GM12878 (cell line): ENCODE data around the gene EVC. TPM values are rescaled to one million over a fixed set of nuclear protein-coding genes. Genes with fewer than 3 reads are reported as not detected.

Source experiments
- ATAC-seq: fragments of 200-7000 bp; cut with Tn5 transposase; 3 replicates; pipeline ENCODE4 v1.9.1; 2020; ENCODE audit warnings: mild to moderate bottlenecking, moderate library complexity
- BruUV-seq: library from RNA; stranded (reverse); fragments of 400-500 nt; replicated peaks from 2 replicates; lab custom pipeline; 2021; lab: Mats Ljungman, UMichigan
- CTCF ChIA-PET: fragments of 300-600 bp; sonication (Branson Sonifier 250); formaldehyde crosslinking; extraction: SDS; loops from one replicate; lab custom pipeline; 2021; ENCODE audit warnings: inconsistent platforms; lab: Yijun Ruan, JAX
- POLR2A ChIA-PET: fragments of 350-600 bp; formaldehyde crosslinking; extraction: SDS; loops from one replicate; lab custom pipeline; 2021; ENCODE audit warnings: inconsistent platforms; lab: Charles Lee
- RAD21 ChIA-PET: fragments of 300-600 bp; sonication (Branson Sonifier 250); formaldehyde crosslinking; loops from one replicate; lab custom pipeline; 2023; ENCODE audit warnings: antibody characterized with exemption; ENCODE audit not compliant: unreplicated experiment; lab: Charles Lee
- SMC1A ChIA-PET: fragments of 300-600 bp; sonication (Branson Sonifier 250); formaldehyde crosslinking; loops from one replicate; lab custom pipeline; 2023; ENCODE audit not compliant: unreplicated experiment, uncharacterized antibody; lab: Charles Lee
- DNase-seq: peaks from one replicate; pipeline ENCODE4 v3.0.0-alpha.2; 2011; ENCODE audit warnings: low read depth, low spot score
- FAIRE-seq: peaks from 3 replicates; lab custom pipeline; 2011; peaks lifted over from hg19 to GRCh38; lab: Jason Lieb, UNC
- H2AFZ ChIP-seq: 2 replicates; pipeline ENCODE4 v1.6.0; 2011; ENCODE audit warnings: low read depth, low read length, control low read depth; ENCODE audit not compliant: control insufficient read depth
- H3K27ac ChIP-seq: 2 replicates; pipeline ENCODE4 v1.5.1; 2011; ENCODE audit warnings: control low read depth; ENCODE audit not compliant: control insufficient read depth, insufficient read depth
- H3K27me3 ChIP-seq, 2 experiments: replicated peaks in 1 of 2; 2 replicates each; pipeline versions ENCODE4 v1.6.0 to v1.6.1; 2011; ENCODE audit warnings: low read length in 1 of 2; ENCODE audit not compliant: control insufficient read depth in 2 of 2, insufficient read depth in 2 of 2
- H3K36me3 ChIP-seq, 2 experiments: 2 replicates each; pipeline ENCODE4 v1.5.1; 2011; ENCODE audit warnings: low read length in 1 of 2; ENCODE audit not compliant: control insufficient read depth in 2 of 2, insufficient read depth in 2 of 2
- H3K4me1 ChIP-seq: 2 replicates; pipeline ENCODE4 v1.6.1; 2011; ENCODE audit warnings: mild to moderate bottlenecking, low read length, moderate library complexity, mixed read lengths; ENCODE audit not compliant: control insufficient read depth, insufficient read depth
- H3K4me2 ChIP-seq: 2 replicates; pipeline ENCODE4 v1.6.0; 2011; ENCODE audit warnings: control low read depth; ENCODE audit not compliant: control insufficient read depth, insufficient read depth
- H3K4me3 ChIP-seq: fragments of 200-600 bp; sonication (generic); 2 replicates; pipeline ENCODE4 v1.5.1; 2016
- H3K79me2 ChIP-seq: 2 replicates; pipeline ENCODE4 v1.6.0; 2011; ENCODE audit warnings: low read length; ENCODE audit not compliant: control insufficient read depth, insufficient read depth
- H3K9ac ChIP-seq: 2 replicates; pipeline ENCODE4 v1.8.0; 2011; ENCODE audit warnings: low read length, control low read depth, mixed read lengths; ENCODE audit not compliant: control insufficient read depth, insufficient read depth
- H3K9me3 ChIP-seq: replicated peaks from 3 replicates; pipeline ENCODE4 v1.5.1; 2011; ENCODE audit warnings: mild to moderate bottlenecking, low read length; ENCODE audit not compliant: control insufficient read depth, insufficient read depth
- H4K20me1 ChIP-seq: 2 replicates; pipeline ENCODE4 v1.6.0; 2011; ENCODE audit not compliant: control insufficient read depth, insufficient read depth
- JUNB ChIP-seq: IDR thresholded peaks from 2 replicates; pipeline ENCODE4 v1.6.1; 2016; ENCODE audit warnings: antibody characterized with exemption, mild to moderate bottlenecking
- NFXL1 ChIP-seq: fragments of 450-650 bp; IDR thresholded peaks from 2 replicates; pipeline ENCODE4 v1.6.1; 2017; ENCODE audit warnings: antibody characterized with exemption, mild to moderate bottlenecking, borderline replicate concordance
- NRF1 ChIP-seq: conservative IDR thresholded peaks from 2 replicates; pipeline ENCODE4 v1.6.1; 2011; ENCODE audit warnings: mild to moderate bottlenecking, low read depth, low read length, improper control_type of control experiment
- TCF12 ChIP-seq: IDR thresholded peaks from 2 replicates; pipeline ENCODE4 v1.6.1; 2011; ENCODE audit warnings: low read depth, mild to moderate bottlenecking, low read length
- WGBS: methylation state at CpG from one replicate; pipeline ENCODE4 v1.1.6; 2016; ENCODE audit warnings: low lambda C conversion rate; ENCODE audit not compliant: insufficient replicate concordance, insufficient coverage; ENCODE audit errors: missing lambda C conversion rate; 5-methylcytosine and 5-hydroxymethylcytosine counted together
- in situ Hi-C: fragments of 300-500 bp; cut with MboI; formaldehyde crosslinking; loops from 9 replicates; pipeline ENCODE4 v1.14.3; 2018; ENCODE audit warnings: mixed read lengths
- intact Hi-C: fragments of 100-400 bp; cut with micrococcal nuclease; formaldehyde crosslinking; loops from one replicate; pipeline ENCODE4 v1.14.2; 2022; ENCODE audit not compliant: unreplicated experiment
- polyA plus RNA-seq, 11 experiments: library from polyadenylated mRNA; depleted of rRNA in 4 of 11; unstranded in 6 of 11; stranded (reverse) in 5 of 11; fragments of >200 nt; fragmentation: Nextera tagmentation in 4 of 11; fragmentation: Illumina TruSeq in 1 of 11; extraction: Ambion mirVana in 4 of 11; extraction: Trizol in 1 of 11; gene quantifications; 1 replicate in 1 of 11; 2 replicates in 10 of 11; pipeline versions ENCODE4 v1.2.1 to v1.2.3, GENCODE V29; 2011 to 2016; ENCODE audit warnings: inconsistent platforms in 2 of 11, missing spikeins in 2 of 11, low read depth in 1 of 11
- total RNA-seq, 4 experiments: library from RNA; depleted of rRNA in 3 of 4; stranded (reverse); fragments of >200 nt in 3 of 4; fragmentation: Illumina TruSeq in 1 of 4; extraction: Trizol in 1 of 4; gene quantifications; 2 replicates each; pipeline versions ENCODE4 v1.2.1 to v1.2.3, GENCODE V29; 2013 to 2021
- TF ChIP-seq, protein P1 (sequence below): fragments of 450-650 bp; IDR thresholded peaks from 2 replicates; pipeline ENCODE4 v1.6.1; 2014; ENCODE audit warnings: mild to moderate bottlenecking
- TF ChIP-seq, protein P2 (sequence below): IDR thresholded peaks from 2 replicates; pipeline ENCODE4 v1.6.1; 2011; ENCODE audit warnings: borderline replicate concordance, low read depth, mild to moderate bottlenecking, moderate library complexity, mixed read lengths, low read length; ENCODE audit not compliant: insufficient read depth; ENCODE audit errors: extremely low read length

Gene EVC
- total and polyA plus RNA-seq, 10 of the 15 experiments (the other 5 are each of a cell fraction or from before 2014, with no cell fraction given), result 0.87 to 55.9 (median 15.6) TPM

DNA sequence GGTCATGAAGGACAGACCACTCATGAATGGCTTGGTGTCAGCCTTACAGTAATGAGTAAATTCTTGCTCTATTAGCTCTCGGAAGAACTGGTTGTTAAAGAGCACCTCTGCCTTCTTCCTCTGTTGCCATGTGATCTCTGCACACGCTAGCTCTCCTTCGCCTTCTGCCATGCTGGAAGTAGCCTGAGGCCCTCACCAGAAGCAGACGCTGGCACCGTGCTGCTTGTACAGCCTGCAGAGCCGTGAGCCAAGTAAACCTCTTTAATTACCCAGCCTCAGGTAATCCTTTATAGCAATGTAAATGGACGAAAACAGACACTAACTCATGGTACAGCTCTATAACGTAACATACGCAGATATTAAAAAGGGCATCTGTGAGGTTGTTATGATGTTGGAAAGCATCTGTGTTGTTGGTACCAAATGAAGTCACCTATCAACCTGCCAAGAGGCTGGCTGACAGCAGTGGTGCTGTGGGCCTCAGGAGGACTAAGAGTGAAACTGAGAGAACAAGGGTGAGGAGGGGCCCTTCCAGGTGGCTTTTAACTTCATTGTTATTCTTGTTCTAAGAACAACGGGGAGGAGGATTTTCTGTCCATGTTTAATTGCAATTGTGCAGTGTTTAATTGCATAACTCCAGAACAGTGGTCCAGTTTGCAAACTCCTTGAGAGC lies 112.7 kb downstream of the EVC start:
- no peak overlapping the region for H3K4me3 ChIP-seq
- BruUV-seq, result no TSS peak

DNA sequence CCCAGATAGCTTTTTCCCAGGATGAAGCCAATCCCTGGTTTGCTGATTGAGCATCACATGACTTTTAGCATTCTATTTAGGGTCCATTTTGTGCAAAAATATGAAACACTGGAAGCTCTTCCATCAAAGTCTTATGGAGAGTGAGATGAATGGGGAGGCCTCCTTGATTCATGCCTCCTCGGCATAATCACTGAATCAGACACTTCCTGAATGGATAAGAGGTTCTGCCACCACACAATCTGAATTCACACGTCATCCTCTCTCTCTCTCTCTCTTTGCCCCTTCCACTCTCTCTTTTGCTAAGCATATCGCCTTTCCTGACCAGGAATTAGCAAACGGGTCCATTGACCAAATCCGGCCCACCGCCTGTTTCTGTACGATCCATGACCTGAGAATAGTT lies 113.2 kb downstream of the EVC start:
- Histone ChIP-seq H3K27ac (no peak overlapping the region), H3K27me3 (no peaks in the 10 kb centered on the region), H3K4me1 (peaks cover 16% of the 10 kb centered on the region), H3K4me3 (no peak overlapping the region), H3K9me3 (no peaks in the 10 kb centered on the region), H3K79me2 (no peaks in the 10 kb centered on the region), H3K36me3 (no peaks in the 10 kb centered on the region; a peak in 1 of 4 replicates), H3K9ac (no peak overlapping the region), H2AFZ (no peak overlapping the region), H3K4me2 (peak overlapping the region; percentile 49), H4K20me1 (no peaks in the 10 kb centered on the region)
- WGBS, result 39% methylated on average over 7 of the region's 7 CpGs
- BruUV-seq, result no TSS peak
- ChIA-PET POLR2A (no interaction called here), RAD21 (no interaction called here), CTCF (no interaction called here), SMC1A (no interaction called here)
- TF ChIP-seq NRF1, result no peak
- TF ChIP-seq, protein P1, sequence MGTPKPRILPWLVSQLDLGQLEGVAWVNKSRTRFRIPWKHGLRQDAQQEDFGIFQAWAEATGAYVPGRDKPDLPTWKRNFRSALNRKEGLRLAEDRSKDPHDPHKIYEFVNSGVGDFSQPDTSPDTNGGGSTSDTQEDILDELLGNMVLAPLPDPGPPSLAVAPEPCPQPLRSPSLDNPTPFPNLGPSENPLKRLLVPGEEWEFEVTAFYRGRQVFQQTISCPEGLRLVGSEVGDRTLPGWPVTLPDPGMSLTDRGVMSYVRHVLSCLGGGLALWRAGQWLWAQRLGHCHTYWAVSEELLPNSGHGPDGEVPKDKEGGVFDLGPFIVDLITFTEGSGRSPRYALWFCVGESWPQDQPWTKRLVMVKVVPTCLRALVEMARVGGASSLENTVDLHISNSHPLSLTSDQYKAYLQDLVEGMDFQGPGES, result no peak
- TF ChIP-seq, protein P2, sequence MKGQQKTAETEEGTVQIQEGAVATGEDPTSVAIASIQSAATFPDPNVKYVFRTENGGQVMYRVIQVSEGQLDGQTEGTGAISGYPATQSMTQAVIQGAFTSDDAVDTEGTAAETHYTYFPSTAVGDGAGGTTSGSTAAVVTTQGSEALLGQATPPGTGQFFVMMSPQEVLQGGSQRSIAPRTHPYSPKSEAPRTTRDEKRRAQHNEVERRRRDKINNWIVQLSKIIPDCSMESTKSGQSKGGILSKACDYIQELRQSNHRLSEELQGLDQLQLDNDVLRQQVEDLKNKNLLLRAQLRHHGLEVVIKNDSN, result no peak
- intact Hi-C loops (loop anchor here (10.0 kb wide), 1 partner anchor 151 kb away; no protein-coding TSS in a partner anchor), in situ Hi-C loops (no loop called here)
- ATAC-seq (no peak), DNase-seq (no peak), FAIRE-seq (no peak)

More for the DNA sequence above, 112.7 kb downstream of the EVC start:
- peak; percentile 60 for TF ChIP-seq JUNB
- TF ChIP-seq TCF12, result 0 out of 2 replicates have a peak, but pooled peaks have one; percentile 9
- no peak for TF ChIP-seq NFXL1
- TF ChIP-seq, all 136 proteins: peak for 2
- H3K4me1 ChIP-seq, result peaks cover 16% of the 10 kb centered on the region
- CTCF ChIA-PET, result interaction anchor here (1.5 kb wide), 1 partner anchor 783 kb away, joined by 4 read pairs; no protein-coding TSS in a partner anchor
- H3K79me2 ChIP-seq, result no peaks in the 10 kb centered on the region
- no peaks in the 10 kb centered on the region for H3K27me3 ChIP-seq
- RAD21 ChIA-PET, result interaction anchor here (1.1 kb wide), 1 partner anchor 11 kb away, joined by 3 read pairs; no protein-coding TSS in a partner anchor
- in situ Hi-C loops (no loop called here), intact Hi-C loops (loop anchor here (10.0 kb wide), 1 partner anchor 151 kb away; no protein-coding TSS in a partner anchor)
- POLR2A ChIA-PET, result no interaction called here
- DNase-seq (no peak), ATAC-seq (peak; percentile 85), FAIRE-seq (no peak)
- H3K27ac ChIP-seq, result no peak overlapping the region
- H2AFZ ChIP-seq, result no peak overlapping the region
- no peaks in the 10 kb centered on the region for H3K9me3 ChIP-seq
- WGBS, result 36% methylated on average over 10 of the region's 10 CpGs
- no peak overlapping the region for H3K9ac ChIP-seq
- peak overlapping the region; percentile 49 for H3K4me2 ChIP-seq
- no peaks in the 10 kb centered on the region for H4K20me1 ChIP-seq
- H3K36me3 ChIP-seq, result peaks cover 0 to under 1% of the 10 kb centered on the region in 2 experiments; a peak in 1 of 4 replicates
- SMC1A ChIA-PET, result no interaction called here
